Gastrocnemius medialis (tissue), 4 donors: ENCODE data around the gene SRR.

Experiments
- CTCF ChIP-seq, 5 experiments: fragments of 450-650 bp in 3 of 5; fragments of 200-600 bp in 2 of 5; sonication (generic) in 2 of 5; IDR thresholded peaks in 4 of 5; conservative IDR thresholded peaks in 1 of 5; 1 replicate in 4 of 5; 2 replicates in 1 of 5; pipeline ENCODE4 v1.5.1; 2016 to 2019; ENCODE audit warnings: antibody characterized with exemption in 5 of 5, mild to moderate bottlenecking in 3 of 5, moderate library complexity in 3 of 5
- POLR2A ChIP-seq, 2 donors: fragments of 450-650 bp; IDR thresholded peaks; one replicate each; pipeline ENCODE4 v1.6.1; 2017; ENCODE audit warnings: antibody characterized with exemption in 2 of 2, mild to moderate bottlenecking in 2 of 2, moderate library complexity in 2 of 2

DNA sequence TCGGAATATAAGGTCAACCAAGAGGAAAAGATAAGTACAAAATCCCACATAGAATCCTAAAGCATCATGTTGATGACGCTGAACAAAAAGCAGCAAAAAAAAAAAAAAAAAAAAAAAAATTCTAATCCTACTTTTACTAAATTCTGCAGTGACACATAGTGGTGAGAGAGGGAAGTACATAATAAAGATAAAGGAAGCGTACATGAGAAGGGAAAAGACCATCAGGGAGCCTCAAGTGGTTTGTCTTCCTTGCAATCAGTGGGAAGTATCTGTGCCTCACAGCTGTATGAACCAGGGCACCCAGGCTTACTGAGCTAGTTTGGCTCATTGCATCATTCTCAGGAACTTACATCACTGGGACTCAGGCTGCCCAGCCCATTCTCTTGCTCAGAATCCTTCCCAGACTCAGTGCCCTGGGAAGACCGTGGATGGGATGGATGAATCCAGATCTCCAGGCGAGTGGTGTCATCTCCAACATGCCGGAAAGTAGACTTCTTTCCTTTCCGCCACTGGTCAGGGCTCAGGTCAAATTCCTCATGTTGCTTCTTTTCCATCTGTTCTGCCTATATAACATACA is 21.4 kb upstream of the SRR start:
- no peak for TF ChIP-seq POLR2A (IDR thresholded peaks at IDR 0.05)
- peak in 4 of 5 experiments; percentile 42 to 59 (median 50) for TF ChIP-seq CTCF (IDR thresholded peaks at IDR 0.05 in 4 of 5, conservative IDR thresholded peaks at IDR 0.05 in 1 of 5)
